Stimulated activated CD4-positive, alpha-beta T cell treated with anti-CD3 and anti-CD28 coated beads, Interleukin-2, amount 100 ng/mL, for 24 hours (primary cell): ENCODE results near the gene IL11RA.
A peak's percentile ranks its signal among the peaks of the same experiment; 100 is the strongest.
"Not testable (repeated sequence)": the region's sequence is repeated elsewhere in the genome, so short reads cannot be mapped to it uniquely, and the experiment has no call there.

Experiments
- DNase-seq, 2 donors: peaks; one replicate each; pipeline ENCODE4 v3.0.0-alpha.2; 2020

Gene IL11RA

DNA sequence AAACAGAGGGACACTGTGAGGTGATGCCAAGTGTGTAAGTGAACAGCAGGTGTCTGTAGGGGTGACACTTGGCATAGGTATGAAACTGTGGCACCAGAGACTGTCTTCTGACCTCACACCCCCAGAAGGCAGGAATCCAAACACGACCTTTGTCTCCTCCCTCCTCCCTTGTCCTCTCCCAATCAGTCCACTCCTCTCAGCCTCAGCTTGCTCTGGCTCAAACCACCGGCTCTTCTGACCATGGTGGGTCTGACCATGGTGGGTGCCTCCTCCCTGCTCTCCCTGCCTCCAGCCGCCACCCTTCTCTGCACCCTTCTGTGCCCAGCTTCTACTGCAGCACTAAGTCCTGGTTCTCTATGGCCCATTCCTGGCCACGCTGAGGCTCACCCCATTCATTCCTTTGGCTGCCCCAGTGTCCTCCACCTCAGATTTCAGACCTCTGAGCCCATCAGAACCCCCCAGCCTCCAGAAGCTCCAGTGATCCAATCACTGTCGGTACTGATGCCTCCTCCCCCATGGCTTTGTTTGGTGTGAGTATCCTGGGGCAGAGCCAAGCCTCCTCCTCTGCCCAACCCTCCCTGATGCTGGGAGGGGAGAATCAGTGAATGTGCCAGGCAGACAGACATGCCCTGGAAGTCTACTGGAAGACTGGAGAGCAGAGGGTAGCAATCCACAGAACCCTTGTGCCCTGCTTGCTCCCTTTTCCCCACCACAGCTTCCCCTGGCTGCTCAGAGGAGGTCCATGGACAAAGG lies 21.4 kb upstream of the IL11RA start:
- no peak for DNase-seq

- DNase-seq: no peak
Measured at GRCh38 chr9:34633166-34633565, 18.8 kb upstream of the IL11RA start.

DNA sequence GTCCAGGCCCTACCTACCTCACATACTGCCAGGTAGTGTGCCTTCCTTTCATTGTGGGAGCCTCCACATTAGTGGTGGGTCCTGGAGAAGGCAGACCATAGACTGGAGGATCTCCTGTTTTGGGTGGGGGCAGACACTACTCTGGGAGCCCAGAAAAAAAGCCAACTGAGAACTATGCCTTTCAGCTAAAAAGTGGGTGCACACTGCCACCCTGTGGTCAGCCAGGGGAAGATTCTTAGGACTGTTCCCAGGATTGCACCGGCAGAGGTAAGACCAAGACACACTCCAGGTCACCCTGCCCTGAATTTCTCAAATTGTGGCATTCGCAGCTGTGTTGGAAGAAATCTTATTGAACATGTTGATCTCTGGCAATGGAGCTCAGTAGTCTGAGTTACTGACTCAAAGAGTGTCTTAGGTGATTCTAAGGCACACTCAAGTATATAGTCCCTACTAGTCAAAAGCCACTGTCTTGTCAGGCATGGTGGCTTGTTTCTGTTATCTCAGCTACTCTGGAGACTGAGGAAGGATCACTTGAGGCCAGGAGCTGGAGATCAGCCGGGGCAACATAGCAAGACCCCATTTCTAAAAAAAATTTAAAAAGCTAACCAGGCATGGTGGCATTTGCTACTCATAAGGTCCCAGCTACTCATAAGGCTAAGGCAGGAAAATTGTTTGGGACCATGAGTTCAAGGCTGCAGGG lies 18.0 kb upstream of the IL11RA start:
- peak; percentile 78 to 81 for DNase-seq

- DNase-seq: no peak
Measured at GRCh38 chr9:34634551-34635248, 17.3 kb upstream of the IL11RA start.

DNA sequence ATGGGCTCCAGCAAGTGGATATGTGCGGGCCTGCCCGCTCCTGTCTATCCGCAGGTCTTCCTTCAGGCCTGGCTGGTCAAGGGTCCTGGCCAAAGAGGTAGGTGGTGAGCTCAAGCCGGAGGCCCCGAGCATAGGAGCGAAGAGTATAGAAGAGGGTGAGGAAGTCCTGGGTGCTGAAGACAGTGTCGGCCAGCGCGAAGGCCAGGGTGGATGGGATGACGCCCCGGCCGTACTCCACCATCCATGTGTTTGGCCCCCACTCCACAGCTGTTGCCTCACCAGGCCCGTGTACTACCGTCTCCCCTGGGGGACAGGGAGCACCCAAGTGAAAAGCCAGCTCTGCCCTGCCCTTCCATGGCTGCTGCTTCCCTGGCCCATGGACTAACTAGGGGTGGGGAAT lies 16.4 kb upstream of the IL11RA start:
- no peak for DNase-seq

GRCh38 chr9:34636791-34637355 lies 15.1 kb upstream of the IL11RA start:
- DNase-seq: peak; percentile 27 to 33

DNA sequence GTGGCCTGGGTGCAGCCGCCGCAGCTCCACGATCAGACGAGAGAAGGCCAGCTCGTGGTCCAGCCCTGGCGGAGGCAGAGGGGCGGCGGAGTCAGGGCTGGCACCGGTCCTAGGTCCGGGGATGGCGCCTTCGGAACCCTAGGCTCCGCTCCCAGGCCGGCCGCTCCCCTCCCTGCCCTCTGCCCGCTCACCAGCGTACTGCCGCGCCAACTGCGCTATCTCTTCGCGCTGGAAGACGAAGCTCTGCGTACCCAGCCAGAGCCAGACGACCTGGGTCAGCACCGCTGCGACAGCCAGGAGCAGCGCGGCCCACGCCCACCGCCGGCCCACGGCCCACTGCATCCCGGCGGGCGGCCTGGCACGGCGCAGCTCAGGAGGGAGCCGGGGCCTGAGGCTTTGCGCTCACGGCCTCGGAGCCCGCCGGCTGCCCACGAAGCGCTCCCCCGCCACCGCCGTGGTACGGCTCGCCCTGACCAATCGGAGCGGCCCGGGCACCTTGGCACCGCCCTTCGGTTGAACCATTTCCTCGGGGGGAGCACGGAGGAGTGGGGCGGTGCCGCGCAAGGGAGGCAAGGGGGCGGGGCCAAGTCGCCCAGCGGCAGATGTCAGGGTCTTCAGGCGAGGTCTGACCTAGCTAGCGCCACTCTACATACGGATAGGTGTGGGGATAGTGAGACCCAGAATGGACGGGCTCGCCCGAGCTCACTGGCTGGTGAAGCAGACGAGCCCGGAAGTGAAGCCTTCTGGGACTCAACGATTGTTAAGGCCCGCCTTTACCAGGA lies 14.4 kb upstream of the IL11RA start, which contains the start of gene SIGMAR1:
SIGMAR1 (minus strand) TSS at position 432 of the 782 bp plus-strand sequence; CDS start at position 342, 90 bp downstream.
- DNase-seq: peak; percentile 94 to 96

GRCh38 chr9:34638138-34638445 lies 13.9 kb upstream of the IL11RA start:
- DNase-seq: no peak

GRCh38 chr9:34639322-34639721 lies 12.7 kb upstream of the IL11RA start:
- DNase-seq: not testable (repeated sequence)

DNA sequence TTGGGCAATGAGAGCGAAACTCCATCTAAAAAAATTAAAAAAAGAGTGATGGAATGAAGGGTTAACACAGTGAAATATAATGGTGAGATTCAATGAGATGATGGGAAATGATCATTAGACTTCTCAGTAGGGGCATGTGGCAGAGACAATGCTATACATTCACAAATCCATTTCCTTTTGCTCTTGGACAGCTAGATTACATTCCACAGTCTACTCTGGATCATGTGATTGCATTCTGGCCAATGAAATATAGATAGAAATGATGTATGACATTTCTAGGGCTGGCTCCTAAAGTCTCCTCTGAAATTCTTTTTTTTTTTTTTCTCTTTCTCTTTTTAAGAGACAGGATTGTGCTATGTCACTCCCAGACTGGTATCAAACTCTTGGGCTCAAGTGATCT lies 9.3 kb upstream of the IL11RA start:
- no peak for DNase-seq

- DNase-seq: no peak
Measured at GRCh38 chr9:34644766-34645314, 7.1 kb upstream of the IL11RA start.

DNA sequence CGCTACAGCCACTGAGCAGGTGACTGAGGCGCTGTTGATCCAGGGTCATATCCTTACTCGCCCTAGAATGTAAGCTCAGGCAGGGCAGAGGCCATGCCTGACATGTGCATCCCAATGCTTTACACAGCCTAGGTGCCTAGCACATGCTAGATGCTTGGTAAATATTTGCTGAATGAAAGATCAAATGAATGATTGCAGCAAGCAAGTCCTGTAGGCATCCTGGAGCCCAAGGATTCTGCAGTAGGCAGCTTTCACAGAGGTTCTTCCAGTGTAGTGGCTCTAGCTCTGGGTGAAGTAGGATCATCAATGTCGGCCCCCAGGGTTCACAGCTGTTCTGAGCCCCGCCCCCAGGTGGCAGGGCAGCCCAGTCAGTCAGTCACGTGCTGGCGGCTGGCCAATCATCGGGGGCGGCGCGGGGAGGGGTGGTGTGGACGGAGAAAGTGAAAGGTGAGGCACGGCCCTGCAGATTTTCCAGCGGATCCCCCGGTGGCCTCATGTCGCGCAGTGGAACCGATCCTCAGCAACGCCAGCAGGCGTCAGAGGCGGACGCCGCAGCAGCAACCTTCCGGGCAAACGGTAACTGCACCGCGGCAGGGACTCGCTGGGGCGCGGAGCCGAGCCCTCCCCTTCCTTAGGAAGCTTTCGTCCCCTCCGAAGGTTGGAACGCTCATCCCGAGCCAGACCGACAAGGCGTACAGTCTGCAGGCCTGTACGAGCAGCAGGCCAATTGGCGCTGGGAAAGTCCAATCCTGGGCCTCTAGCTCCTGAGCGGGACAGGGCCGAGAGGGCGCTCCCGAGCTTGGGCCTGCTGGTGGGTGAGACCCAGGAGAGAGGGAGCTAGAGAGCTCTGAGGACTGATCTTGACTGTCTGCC lies 5.5 kb upstream of the IL11RA start, which contains the start of gene GALT:
GALT (plus strand) TSS at position 465 of the 873 bp plus-strand sequence; CDS start at position 495, 30 bp downstream.
- DNase-seq: peak; percentile 99

GRCh38 chr9:34647084-34647403 lies 4.9 kb upstream of the IL11RA start:
- DNase-seq: no peak

- DNase-seq: peak in 1 of 2 donors; percentile 22
Measured at GRCh38 chr9:34647651-34648050, 4.3 kb upstream of the IL11RA start.

DNA sequence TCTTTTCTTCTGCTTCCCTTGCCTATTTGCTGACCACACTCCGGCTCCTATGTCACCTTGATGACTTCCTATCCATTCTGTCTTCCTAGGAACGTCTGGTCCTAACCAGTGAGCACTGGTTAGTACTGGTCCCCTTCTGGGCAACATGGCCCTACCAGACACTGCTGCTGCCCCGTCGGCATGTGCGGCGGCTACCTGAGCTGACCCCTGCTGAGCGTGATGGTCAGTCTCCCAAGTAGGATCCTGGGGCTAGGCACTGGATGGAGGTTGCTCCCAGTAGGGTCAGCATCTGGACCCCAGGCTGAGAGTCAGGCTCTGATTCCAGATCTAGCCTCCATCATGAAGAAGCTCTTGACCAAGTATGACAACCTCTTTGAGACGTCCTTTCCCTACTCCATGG lies 3.3 kb upstream of the IL11RA start:
- no peak for DNase-seq

- no peak for DNase-seq
Measured at GRCh38 chr9:34650816-34651215, 1.2 kb upstream of the IL11RA start.

GRCh38 chr9:34651321-34651720 lies 664 bp upstream of the IL11RA start:
- no peak for DNase-seq

DNA sequence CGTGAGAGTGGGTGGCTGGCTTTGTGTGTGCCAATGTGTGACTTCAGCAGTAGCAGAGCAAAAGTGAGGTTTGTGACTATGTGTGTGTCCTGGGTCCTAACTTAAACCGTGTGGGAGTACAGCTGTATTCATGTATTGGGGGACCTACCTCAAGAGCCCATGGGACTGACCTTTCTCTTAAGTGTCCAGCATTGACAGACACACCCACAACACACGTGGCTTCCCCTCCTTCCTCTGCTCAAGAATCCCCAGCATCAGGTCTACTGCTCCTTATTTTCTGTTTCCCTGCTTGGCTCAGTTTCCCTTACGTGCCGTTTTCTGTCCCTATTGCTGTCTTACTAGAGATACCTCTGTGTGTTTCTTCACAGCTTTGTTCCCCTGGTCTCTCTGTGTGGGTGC lies 616 bp downstream of the IL11RA start:
- no peak for DNase-seq

- no peak for DNase-seq
Measured at GRCh38 chr9:34653151-34654072, 1.4 kb downstream of the IL11RA start.
